TTC549 (cell line): ENCODE data around the gene FOXF2.

ENCODE experiments used
- FAIRE-seq: peaks from 2 replicates; lab custom pipeline; 2012; peaks lifted over from hg19 to GRCh38; lab: Jason Lieb, UNC

FOXF2 gene

GRCh38 chr6:1391800-1392309 is 2.5 kb downstream of the FOXF2 start:
- no peak for FAIRE-seq

- FAIRE-seq, result no peak
These were observed 3.7 kb downstream of the FOXF2 start for GRCh38 chr6:1392813-1393640.

- no peak for FAIRE-seq
These were observed 4.4 kb downstream of the FOXF2 start for GRCh38 chr6:1393641-1394283.

GRCh38 chr6:1394514-1395463 is 5.4 kb downstream of the FOXF2 start:
- FAIRE-seq, result no peak

- FAIRE-seq, result no peak
These were observed 6.1 kb downstream of the FOXF2 start for GRCh38 chr6:1395506-1395905.

GRCh38 chr6:1395941-1396908 is 6.8 kb downstream of the FOXF2 start:
- no peak for FAIRE-seq

GRCh38 chr6:1396952-1397868 is 7.8 kb downstream of the FOXF2 start:
- FAIRE-seq, result peak; percentile 40

GRCh38 chr6:1399085-1399780 is 9.9 kb downstream of the FOXF2 start:
- FAIRE-seq, result no peak

- no peak for FAIRE-seq
These were observed 10.9 kb downstream of the FOXF2 start for GRCh38 chr6:1400126-1400850.

GRCh38 chr6:1402369-1402768 is 13.0 kb downstream of the FOXF2 start:
- no peak for FAIRE-seq

GRCh38 chr6:1402868-1403267 is 13.5 kb downstream of the FOXF2 start:
- FAIRE-seq, result no peak

GRCh38 chr6:1403851-1404712 is 14.7 kb downstream of the FOXF2 start:
- FAIRE-seq, result no peak

GRCh38 chr6:1404713-1405098 is 15.3 kb downstream of the FOXF2 start:
- no peak for FAIRE-seq

GRCh38 chr6:1405221-1405620 is 15.8 kb downstream of the FOXF2 start:
- FAIRE-seq, result no peak

GRCh38 chr6:1406306-1407072 is 17.1 kb downstream of the FOXF2 start:
- no peak for FAIRE-seq

- no peak for FAIRE-seq
These were observed 18.2 kb downstream of the FOXF2 start for GRCh38 chr6:1407499-1407990.
